K562 (cell line): Measurements from ENCODE around the gene TMEM53. TPM values are rescaled to one million over a fixed set of nuclear protein-coding genes. Genes with fewer than 3 reads are reported as not detected.

Experiments used
- COPS2 ChIP-seq: fragments of 450-650 bp; conservative IDR thresholded peaks from 2 replicates; pipeline ENCODE4 v1.6.1; 2016; ENCODE audit warnings: mild to moderate bottlenecking, moderate library complexity
- FOXM1 ChIP-seq, 2 experiments: fragments of 450-650 bp in 1 of 2; sonication (generic) in 1 of 2; formaldehyde crosslinking in 1 of 2; IDR thresholded peaks; 2 replicates each; pipeline versions ENCODE4 v1.6.1 to v1.9.0; 2017 to 2022; ENCODE audit warnings: low read depth in 2 of 2, mild to moderate bottlenecking in 2 of 2, missing genetic modification reagents in 1 of 2, moderate library complexity in 1 of 2
- L3MBTL2 ChIP-seq: fragments of 450-650 bp; IDR thresholded peaks from 2 replicates; pipeline ENCODE4 v1.6.1; 2016; ENCODE audit warnings: mild to moderate bottlenecking, moderate library complexity
- NFE2L1 ChIP-seq: fragments of 450-650 bp; IDR thresholded peaks from 2 replicates; pipeline ENCODE4 v1.6.1; 2016; ENCODE audit warnings: missing genetic modification characterization, low read depth, mild to moderate bottlenecking, missing compliant biosample characterization, moderate library complexity, borderline replicate concordance
- THRAP3 ChIP-seq: fragments of 450-650 bp; IDR thresholded peaks from 2 replicates; pipeline ENCODE4 v1.6.1; 2016; ENCODE audit warnings: mild to moderate bottlenecking, inconsistent platforms, borderline replicate concordance
- polyA plus RNA-seq, 8 experiments: library from polyadenylated mRNA; depleted of rRNA in 4 of 8; stranded (reverse) in 5 of 8; unstranded in 3 of 8; fragments of >200 nt; fragmentation: Nextera tagmentation in 2 of 8; fragmentation: Illumina TruSeq in 1 of 8; extraction: Ambion mirVana in 2 of 8; extraction: Trizol in 1 of 8; gene quantifications; 2 replicates each; pipeline versions ENCODE4 v1.2.1 to v1.2.3, GENCODE V29; 2011 to 2014; ENCODE audit warnings: inconsistent platforms in 1 of 8, missing spikeins in 1 of 8
- total RNA-seq, 7 experiments: library from RNA; depleted of rRNA in 6 of 7; stranded (reverse); fragments of >200 nt in 6 of 7; fragmentation: Illumina TruSeq in 2 of 7; extraction: Trizol in 2 of 7; gene quantifications; 2 replicates each; pipeline versions ENCODE4 v1.2.1 to v1.2.3, GENCODE V29; 2011 to 2021; ENCODE audit warnings: low replicate concordance in 1 of 7
- TF ChIP-seq, protein P1 (sequence below): fragments of 250-450 bp; sonication (Bioruptor Pico); IDR thresholded peaks from 2 replicates; pipeline ENCODE4 v1.5.0; 2020; ENCODE audit warnings: mild to moderate bottlenecking
- TF ChIP-seq, protein P2 (sequence below): sonication (generic); formaldehyde crosslinking; IDR thresholded peaks from 2 replicates; pipeline ENCODE4 v1.8.0; 2022; ENCODE audit warnings: missing genetic modification reagents, mild to moderate bottlenecking, moderate library complexity, borderline replicate concordance
- TF ChIP-seq, protein P3 (sequence below): fragments of 450-650 bp; IDR thresholded peaks from 2 replicates; pipeline ENCODE4 v1.6.1; 2016; ENCODE audit warnings: low read depth
- TF ChIP-seq, protein P4 (sequence below): fragments of 250-450 bp; sonication (Bioruptor Pico); IDR thresholded peaks from 2 replicates; pipeline ENCODE4 v1.5.0; 2022; ENCODE audit warnings: mild to moderate bottlenecking

Gene TMEM53
- total and polyA plus RNA-seq, 9 of the 15 experiments (the other 6 are each of a cell fraction or from before 2014, with no cell fraction given): 0.23 to 3.7 (median 2.0) TPM

DNA sequence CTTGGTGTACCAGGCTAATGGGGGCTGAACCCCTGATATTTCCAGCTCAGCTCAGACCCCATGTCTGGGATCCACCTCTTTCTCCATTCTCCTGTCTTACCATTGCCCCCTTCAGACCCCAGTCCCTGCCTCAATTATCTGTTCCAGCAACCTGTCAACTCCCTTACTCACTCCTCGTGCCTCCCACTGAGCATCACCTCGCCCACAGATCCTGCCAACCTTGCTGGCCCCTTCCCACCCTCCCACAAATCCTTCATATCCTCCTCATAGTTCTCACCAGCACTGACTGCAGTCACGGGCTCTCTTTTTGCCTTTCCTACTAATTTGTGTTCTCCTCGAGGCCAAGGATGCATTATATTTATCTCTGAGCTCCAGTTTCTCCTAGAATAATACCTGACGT is 62.9 kb downstream of the TMEM53 start (continued):
- TF ChIP-seq, protein P1, sequence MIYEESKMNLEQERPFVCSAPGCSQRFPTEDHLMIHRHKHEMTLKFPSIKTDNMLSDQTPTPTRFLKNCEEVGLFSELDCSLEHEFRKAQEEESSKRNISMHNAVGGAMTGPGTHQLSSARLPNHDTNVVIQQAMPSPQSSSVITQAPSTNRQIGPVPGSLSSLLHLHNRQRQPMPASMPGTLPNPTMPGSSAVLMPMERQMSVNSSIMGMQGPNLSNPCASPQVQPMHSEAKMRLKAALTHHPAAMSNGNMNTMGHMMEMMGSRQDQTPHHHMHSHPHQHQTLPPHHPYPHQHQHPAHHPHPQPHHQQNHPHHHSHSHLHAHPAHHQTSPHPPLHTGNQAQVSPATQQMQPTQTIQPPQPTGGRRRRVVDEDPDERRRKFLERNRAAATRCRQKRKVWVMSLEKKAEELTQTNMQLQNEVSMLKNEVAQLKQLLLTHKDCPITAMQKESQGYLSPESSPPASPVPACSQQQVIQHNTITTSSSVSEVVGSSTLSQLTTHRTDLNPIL (CRISPR knock-in tag): no peak
- no peak for TF ChIP-seq THRAP3
- TF ChIP-seq, protein P2, sequence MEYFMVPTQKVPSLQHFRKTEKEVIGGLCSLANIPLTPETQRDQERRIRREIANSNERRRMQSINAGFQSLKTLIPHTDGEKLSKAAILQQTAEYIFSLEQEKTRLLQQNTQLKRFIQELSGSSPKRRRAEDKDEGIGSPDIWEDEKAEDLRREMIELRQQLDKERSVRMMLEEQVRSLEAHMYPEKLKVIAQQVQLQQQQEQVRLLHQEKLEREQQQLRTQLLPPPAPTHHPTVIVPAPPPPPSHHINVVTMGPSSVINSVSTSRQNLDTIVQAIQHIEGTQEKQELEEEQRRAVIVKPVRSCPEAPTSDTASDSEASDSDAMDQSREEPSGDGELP (CRISPR knock-in tag): no peak
- TF ChIP-seq, protein P3, sequence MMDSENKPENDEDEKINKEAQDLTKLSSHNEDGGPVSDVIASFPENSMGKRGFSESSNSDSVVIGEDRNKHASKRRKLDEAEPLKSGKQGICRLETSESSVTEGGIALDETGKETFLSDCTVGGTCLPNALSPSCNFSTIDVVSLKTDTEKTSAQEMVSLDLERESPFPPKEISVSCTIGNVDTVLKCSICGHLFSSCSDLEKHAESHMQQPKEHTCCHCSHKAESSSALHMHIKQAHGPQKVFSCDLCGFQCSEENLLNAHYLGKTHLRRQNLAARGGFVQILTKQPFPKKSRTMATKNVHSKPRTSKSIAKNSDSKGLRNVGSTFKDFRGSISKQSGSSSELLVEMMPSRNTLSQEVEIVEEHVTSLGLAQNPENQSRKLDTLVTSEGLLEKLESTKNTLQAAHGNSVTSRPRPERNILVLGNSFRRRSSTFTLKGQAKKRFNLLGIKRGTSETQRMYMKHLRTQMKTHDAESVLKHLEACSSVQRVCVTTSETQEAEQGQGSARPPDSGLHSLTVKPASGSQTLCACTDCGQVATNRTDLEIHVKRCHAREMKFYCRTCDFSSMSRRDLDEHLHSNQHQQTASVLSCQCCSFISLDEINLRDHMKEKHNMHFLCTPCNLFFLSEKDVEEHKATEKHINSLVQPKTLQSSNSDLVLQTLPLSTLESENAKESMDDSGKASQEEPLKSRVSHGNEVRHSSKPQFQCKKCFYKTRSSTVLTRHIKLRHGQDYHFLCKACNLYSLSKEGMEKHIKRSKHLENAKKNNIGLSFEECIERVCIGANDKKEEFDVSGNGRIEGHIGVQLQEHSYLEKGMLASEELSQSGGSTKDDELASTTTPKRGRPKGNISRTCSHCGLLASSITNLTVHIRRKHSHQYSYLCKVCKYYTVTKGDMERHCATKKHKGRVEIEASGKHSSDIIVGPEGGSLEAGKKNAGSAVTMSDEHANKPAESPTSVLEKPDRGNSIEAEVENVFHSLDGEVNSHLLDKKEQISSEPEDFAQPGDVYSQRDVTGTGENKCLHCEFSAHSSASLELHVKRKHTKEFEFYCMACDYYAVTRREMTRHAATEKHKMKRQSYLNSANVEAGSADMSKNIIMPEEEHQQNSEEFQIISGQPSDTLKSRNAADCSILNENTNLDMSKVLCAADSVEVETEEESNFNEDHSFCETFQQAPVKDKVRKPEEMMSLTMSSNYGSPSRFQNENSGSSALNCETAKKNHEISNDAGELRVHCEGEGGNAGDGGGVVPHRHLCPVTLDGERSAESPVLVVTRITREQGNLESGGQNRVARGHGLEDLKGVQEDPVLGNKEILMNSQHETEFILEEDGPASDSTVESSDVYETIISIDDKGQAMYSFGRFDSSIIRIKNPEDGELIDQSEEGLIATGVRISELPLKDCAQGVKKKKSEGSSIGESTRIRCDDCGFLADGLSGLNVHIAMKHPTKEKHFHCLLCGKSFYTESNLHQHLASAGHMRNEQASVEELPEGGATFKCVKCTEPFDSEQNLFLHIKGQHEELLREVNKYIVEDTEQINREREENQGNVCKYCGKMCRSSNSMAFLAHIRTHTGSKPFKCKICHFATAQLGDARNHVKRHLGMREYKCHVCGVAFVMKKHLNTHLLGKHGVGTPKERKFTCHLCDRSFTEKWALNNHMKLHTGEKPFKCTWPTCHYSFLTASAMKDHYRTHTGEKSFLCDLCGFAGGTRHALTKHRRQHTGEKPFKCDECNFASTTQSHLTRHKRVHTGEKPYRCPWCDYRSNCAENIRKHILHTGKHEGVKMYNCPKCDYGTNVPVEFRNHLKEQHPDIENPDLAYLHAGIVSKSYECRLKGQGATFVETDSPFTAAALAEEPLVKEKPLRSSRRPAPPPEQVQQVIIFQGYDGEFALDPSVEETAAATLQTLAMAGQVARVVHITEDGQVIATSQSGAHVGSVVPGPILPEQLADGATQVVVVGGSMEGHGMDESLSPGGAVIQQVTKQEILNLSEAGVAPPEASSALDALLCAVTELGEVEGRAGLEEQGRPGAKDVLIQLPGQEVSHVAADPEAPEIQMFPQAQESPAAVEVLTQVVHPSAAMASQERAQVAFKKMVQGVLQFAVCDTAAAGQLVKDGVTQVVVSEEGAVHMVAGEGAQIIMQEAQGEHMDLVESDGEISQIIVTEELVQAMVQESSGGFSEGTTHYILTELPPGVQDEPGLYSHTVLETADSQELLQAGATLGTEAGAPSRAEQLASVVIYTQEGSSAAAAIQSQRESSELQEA: no peak
- no peak for TF ChIP-seq FOXM1 (IDR thresholded peaks at IDR 0.05; ENCODE audit: low read depth)
- TF ChIP-seq FOXM1 (CRISPR knock-in tag; IDR thresholded peaks at IDR 0.05; ENCODE audit: low read depth): no peak
- TF ChIP-seq L3MBTL2: no peak
- TF ChIP-seq COPS2: no peak
- TF ChIP-seq, protein P4, sequence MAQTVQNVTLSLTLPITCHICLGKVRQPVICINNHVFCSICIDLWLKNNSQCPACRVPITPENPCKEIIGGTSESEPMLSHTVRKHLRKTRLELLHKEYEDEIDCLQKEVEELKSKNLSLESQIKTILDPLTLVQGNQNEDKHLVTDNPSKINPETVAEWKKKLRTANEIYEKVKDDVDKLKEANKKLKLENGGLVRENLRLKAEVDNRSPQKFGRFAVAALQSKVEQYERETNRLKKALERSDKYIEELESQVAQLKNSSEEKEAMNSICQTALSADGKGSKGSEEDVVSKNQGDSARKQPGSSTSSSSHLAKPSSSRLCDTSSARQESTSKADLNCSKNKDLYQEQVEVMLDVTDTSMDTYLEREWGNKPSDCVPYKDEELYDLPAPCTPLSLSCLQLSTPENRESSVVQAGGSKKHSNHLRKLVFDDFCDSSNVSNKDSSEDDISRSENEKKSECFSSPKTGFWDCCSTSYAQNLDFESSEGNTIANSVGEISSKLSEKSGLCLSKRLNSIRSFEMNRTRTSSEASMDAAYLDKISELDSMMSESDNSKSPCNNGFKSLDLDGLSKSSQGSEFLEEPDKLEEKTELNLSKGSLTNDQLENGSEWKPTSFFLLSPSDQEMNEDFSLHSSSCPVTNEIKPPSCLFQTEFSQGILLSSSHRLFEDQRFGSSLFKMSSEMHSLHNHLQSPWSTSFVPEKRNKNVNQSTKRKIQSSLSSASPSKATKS (CRISPR knock-in tag): no peak
- no peak for TF ChIP-seq NFE2L1 (tag)
